HepG2 (cell line): Measurements from ENCODE around the gene OCSTAMP. TPM values are rescaled to one million over a fixed set of nuclear protein-coding genes. Genes with fewer than 3 reads are reported as not detected.
A peak's percentile ranks its signal among the peaks of the same experiment; 100 is the strongest.

ENCODE experiments used
- ADNP ChIP-seq: sonication (generic); formaldehyde crosslinking; IDR thresholded peaks from 2 replicates; pipeline ENCODE4 v1.4.0; 2020; ENCODE audit warnings: missing genetic modification reagents
- ATF2 ChIP-seq: sonication (generic); formaldehyde crosslinking; IDR thresholded peaks from 2 replicates; pipeline ENCODE4 v1.4.0; 2020; ENCODE audit warnings: missing genetic modification reagents
- ATRX ChIP-seq: sonication (generic); formaldehyde crosslinking; IDR thresholded peaks from 2 replicates; pipeline ENCODE4 v1.4.0; 2020; ENCODE audit warnings: missing genetic modification reagents, borderline replicate concordance
- CEBPG ChIP-seq: IDR thresholded peaks from 2 replicates; pipeline ENCODE4 v1.6.1; 2016
- DMAP1 ChIP-seq: IDR thresholded peaks from 2 replicates; pipeline ENCODE4 v1.6.1; 2016
- EED ChIP-seq: sonication (generic); formaldehyde crosslinking; IDR thresholded peaks from 2 replicates; pipeline ENCODE4 v1.5.0; 2020; ENCODE audit warnings: mild to moderate bottlenecking, missing genetic modification reagents
- ELF3 ChIP-seq: IDR thresholded peaks from 2 replicates; pipeline ENCODE4 v1.6.1; 2016; ENCODE audit warnings: missing genetic modification reagents, missing compliant biosample characterization
- FLYWCH1 ChIP-seq: sonication (generic); formaldehyde crosslinking; IDR thresholded peaks from 2 replicates; pipeline ENCODE4 v1.8.1; 2023; ENCODE audit warnings: mild to moderate bottlenecking, missing genetic modification reagents
- FOXA3 ChIP-seq: IDR thresholded peaks from 2 replicates; pipeline ENCODE4 v1.6.1; 2016; ENCODE audit warnings: missing genetic modification reagents, missing compliant biosample characterization
- GZF1 ChIP-seq: sonication (generic); formaldehyde crosslinking; IDR thresholded peaks from 2 replicates; pipeline ENCODE4 v1.5.1; 2020; ENCODE audit warnings: mild to moderate bottlenecking, missing genetic modification reagents
- MAX ChIP-seq: IDR thresholded peaks from 2 replicates; pipeline ENCODE4 v1.6.1; 2012; ENCODE audit warnings: inconsistent platforms
- MAZ ChIP-seq, 2 experiments: sonication (generic) in 1 of 2; formaldehyde crosslinking in 1 of 2; IDR thresholded peaks; 2 replicates each; pipeline versions ENCODE4 v1.5.0 to v1.6.1; 2012 to 2020; ENCODE audit warnings: low read depth in 2 of 2, mild to moderate bottlenecking in 2 of 2, borderline replicate concordance in 1 of 2, improper control_type of control experiment in 1 of 2, low read length in 1 of 2, missing genetic modification reagents in 1 of 2, moderate library complexity in 1 of 2
- MTF1 ChIP-seq: sonication (generic); formaldehyde crosslinking; IDR thresholded peaks from 2 replicates; pipeline ENCODE4 v1.5.0; 2020; ENCODE audit warnings: missing genetic modification reagents
- NFRKB ChIP-seq: fragments of 450-650 bp; IDR thresholded peaks from 2 replicates; pipeline ENCODE4 v1.6.1; 2017
- POGZ ChIP-seq: sonication (generic); formaldehyde crosslinking; IDR thresholded peaks from 2 replicates; pipeline ENCODE4 v1.4.0; 2020; ENCODE audit warnings: mild to moderate bottlenecking, missing genetic modification reagents
- SOX13 ChIP-seq, 3 experiments: fragments of 450-650 bp in 1 of 3; sonication (generic) in 1 of 3; formaldehyde crosslinking in 1 of 3; IDR thresholded peaks in 2 of 3; conservative IDR thresholded peaks in 1 of 3; 2 replicates each; pipeline versions ENCODE4 v1.5.0 to v1.6.1; 2016 to 2020; ENCODE audit warnings: antibody characterized with exemption in 1 of 3, mild to moderate bottlenecking in 1 of 3, missing compliant biosample characterization in 1 of 3, missing genetic modification reagents in 1 of 3, moderate library complexity in 1 of 3
- TCF7L2 ChIP-seq: IDR thresholded peaks from 2 replicates; pipeline ENCODE4 v1.6.1; 2011; ENCODE audit warnings: mild to moderate bottlenecking, low read depth, low read length, moderate library complexity
- TGIF2 ChIP-seq: IDR thresholded peaks from 2 replicates; pipeline ENCODE4 v1.6.1; 2016; ENCODE audit warnings: control low read depth, missing compliant biosample characterization
- ZFP1 ChIP-seq: IDR thresholded peaks from 2 replicates; pipeline ENCODE4 v1.6.1; 2016
- ZFP90 ChIP-seq: sonication (generic); formaldehyde crosslinking; IDR thresholded peaks from 2 replicates; pipeline ENCODE4 v1.8.0; 2022; ENCODE audit warnings: missing genetic modification reagents, mild to moderate bottlenecking, inconsistent platforms, borderline replicate concordance
- ZMAT3 ChIP-seq: sonication (generic); formaldehyde crosslinking; conservative IDR thresholded peaks from 2 replicates; pipeline ENCODE4 v1.7.0; 2021; ENCODE audit warnings: missing genetic modification reagents
- ZNF143 ChIP-seq: sonication (generic); formaldehyde crosslinking; IDR thresholded peaks from 2 replicates; pipeline ENCODE4 v1.4.0; 2020; ENCODE audit warnings: missing genetic modification reagents
- ZNF232 ChIP-seq: sonication (generic); formaldehyde crosslinking; IDR thresholded peaks from 2 replicates; pipeline ENCODE4 v1.4.0; 2020; ENCODE audit warnings: missing genetic modification reagents, borderline replicate concordance
- ZNF33A ChIP-seq: sonication (generic); formaldehyde crosslinking; IDR thresholded peaks from 2 replicates; pipeline ENCODE4 v1.5.1; 2020; ENCODE audit warnings: missing genetic modification reagents, mild to moderate bottlenecking, moderate library complexity, borderline replicate concordance
- ZNF44 ChIP-seq: sonication (generic); formaldehyde crosslinking; IDR thresholded peaks from 2 replicates; pipeline ENCODE4 v1.5.1; 2020; ENCODE audit warnings: mild to moderate bottlenecking, missing genetic modification reagents
- ZNF589 ChIP-seq: sonication (generic); formaldehyde crosslinking; conservative IDR thresholded peaks from 2 replicates; pipeline ENCODE4 v1.8.0; 2022; ENCODE audit warnings: mild to moderate bottlenecking, moderate library complexity, missing genetic modification reagents
- ZNF644 ChIP-seq: IDR thresholded peaks from 2 replicates; pipeline ENCODE4 v1.6.1; 2016; ENCODE audit warnings: low read depth
- ZNF704 ChIP-seq: sonication (generic); formaldehyde crosslinking; IDR thresholded peaks from 2 replicates; pipeline ENCODE4 v1.8.1; 2023; ENCODE audit warnings: mild to moderate bottlenecking, inconsistent platforms, moderate library complexity, missing genetic modification reagents, borderline replicate concordance
- ZNF737 ChIP-seq: sonication (generic); formaldehyde crosslinking; IDR thresholded peaks from 2 replicates; pipeline ENCODE4 v1.5.0; 2020; ENCODE audit warnings: missing genetic modification reagents, mild to moderate bottlenecking, borderline replicate concordance
- polyA plus RNA-seq, 8 experiments: library from polyadenylated mRNA; depleted of rRNA in 3 of 8; stranded (reverse) in 7 of 8; unstranded in 1 of 8; fragments of >200 nt; fragmentation: Illumina TruSeq in 4 of 8; extraction: Trizol in 4 of 8; gene quantifications; 2 replicates each; pipeline versions ENCODE4 v1.2.1 to v1.2.3, GENCODE V29; 2011 to 2016; ENCODE audit warnings: low read depth in 4 of 8, missing spikeins in 1 of 8, mixed read lengths in 1 of 8; ENCODE audit not compliant: insufficient read depth in 1 of 8
- total RNA-seq, 5 experiments: library from RNA; depleted of rRNA; stranded (reverse); fragments of >200 nt; fragmentation: Illumina TruSeq; extraction: Trizol; gene quantifications; 2 replicates each; pipeline ENCODE4 v1.2.3, GENCODE V29; 2016; ENCODE audit warnings: low read depth in 1 of 5

OCSTAMP gene
- total and polyA plus RNA-seq, 2 of the 13 experiments (the other 11 are each of a cell fraction or from before 2014, with no cell fraction given), result not detected

- TF ChIP-seq ELF3, result peak; percentile 53; the same call in 1 of the 2 replicates
- TF ChIP-seq ATF2 (CRISPR knock-in tag), result 0 out of 2 replicates have a peak, but pooled peaks have one; percentile 28
- TF ChIP-seq SOX13 (IDR thresholded peaks at IDR 0.05), result no peak
- peak in 1 of 2 experiments; percentile 53; a peak in 1 of 4 replicates for TF ChIP-seq SOX13 (CRISPR knock-in tag; conservative IDR thresholded peaks at IDR 0.05 in 1 of 2, IDR thresholded peaks at IDR 0.05 in 1 of 2)
- no peak for TF ChIP-seq NFRKB
- no peak for TF ChIP-seq ZNF644
- TF ChIP-seq ZMAT3 (CRISPR knock-in tag), result no peak
- peak; percentile 93 for TF ChIP-seq TGIF2 (CRISPR knock-in tag)
- TF ChIP-seq ZFP90 (CRISPR knock-in tag), result no peak
- no peak for TF ChIP-seq DMAP1 (CRISPR knock-in tag)
- no peak for TF ChIP-seq EED (CRISPR knock-in tag)
- no peak for TF ChIP-seq ZNF589 (CRISPR knock-in tag)
- TF ChIP-seq ZNF44, result no peak
- 0 out of 2 replicates have a peak, but pooled peaks have one; percentile 8 for TF ChIP-seq CEBPG
- no peak for TF ChIP-seq ZNF33A (CRISPR knock-in tag)
- no peak for TF ChIP-seq FLYWCH1 (CRISPR knock-in tag)
- no peak; the same call in 1 of the 2 replicates for TF ChIP-seq FOXA3 (CRISPR knock-in tag)
- no peak for TF ChIP-seq ZNF704
- peak; percentile 60; the same call in 1 of the 2 replicates for TF ChIP-seq MAX
- TF ChIP-seq TCF7L2, result no peak
- TF ChIP-seq ATRX (CRISPR knock-in tag), result no peak
- TF ChIP-seq MAZ (IDR thresholded peaks at IDR 0.05; ENCODE audit: borderline replicate concordance, low read depth, low read length), result no peak
- TF ChIP-seq MAZ (CRISPR knock-in tag; IDR thresholded peaks at IDR 0.05; ENCODE audit: low read depth), result 0 out of 2 replicates have a peak, but pooled peaks have one; percentile 37
- TF ChIP-seq ADNP, result no peak
- TF ChIP-seq GZF1 (CRISPR knock-in tag), result no peak
- no peak for TF ChIP-seq MTF1 (CRISPR knock-in tag)
- no peak for TF ChIP-seq POGZ
- no peak for TF ChIP-seq ZNF143
- TF ChIP-seq ZNF737, result no peak
- no peak for TF ChIP-seq ZNF232
- no peak for TF ChIP-seq ZFP1
Observed at GRCh38 chr20:46520976-46521579, 29.4 kb downstream of the OCSTAMP start (continued).
